ENCODE measurements around the gene KIAA0753.

Gene KIAA0753

GRCh38 chr17:6545291-6545690 lies 95.2 kb downstream of the KIAA0753 start:
- no peak for DNase-seq

GRCh38 chr17:6544011-6544370 lies 96.5 kb downstream of the KIAA0753 start:
- no peak for DNase-seq

GRCh38 chr17:6543079-6544010 lies 97.2 kb downstream of the KIAA0753 start:
- DNase-seq: no peak

GRCh38 chr17:6542577-6542976 lies 97.9 kb downstream of the KIAA0753 start:
- DNase-seq: no peak

- DNase-seq: no peak
Measured at GRCh38 chr17:6541886-6542285, 98.6 kb downstream of the KIAA0753 start.

- no peak for DNase-seq
Measured at GRCh38 chr17:6539871-6540270, 100.6 kb downstream of the KIAA0753 start.

GRCh38 chr17:6536566-6537065 lies 103.9 kb downstream of the KIAA0753 start:
- no peak for DNase-seq

GRCh38 chr17:6536053-6536452 lies 104.5 kb downstream of the KIAA0753 start:
- no peak for DNase-seq

GRCh38 chr17:6534846-6535514 lies 105.5 kb downstream of the KIAA0753 start:
- no peak for DNase-seq

GRCh38 chr17:6532441-6532885 lies 108.0 kb downstream of the KIAA0753 start:
- DNase-seq: no peak

GRCh38 chr17:6531575-6531974 lies 108.9 kb downstream of the KIAA0753 start:
- DNase-seq: no peak

- no peak for DNase-seq
Measured at GRCh38 chr17:6530324-6530920, 110.1 kb downstream of the KIAA0753 start.

- DNase-seq: no peak
Measured at GRCh38 chr17:6528557-6528956, 112.0 kb downstream of the KIAA0753 start.
